GM13976 (cell line): ENCODE data around the gene GHDC.
"Not testable (repeated sequence)": the region's sequence is repeated elsewhere in the genome, so short reads cannot be mapped to it uniquely, and the experiment has no call there.

Experiments
- DNase-seq: peaks from one replicate; pipeline ENCODE4 v3.0.0; 2012; ENCODE audit warnings: low spot score
- in situ Hi-C: fragments of 300-500 bp; cut with MboI; formaldehyde crosslinking; loops from one replicate; pipeline ENCODE4 v1.12.0; 2022; ENCODE audit warnings: low sequenced_read_pairs, mixed read lengths, inconsistent platforms; ENCODE audit not compliant: unreplicated experiment
- TF ChIP-seq, protein P1 (sequence below): IDR thresholded peaks from 2 replicates; pipeline ENCODE4 v1.5.1; 2012; ENCODE audit warnings: borderline replicate concordance, mild to moderate bottlenecking; ENCODE audit not compliant: insufficient read depth; ENCODE audit errors: extremely low read depth, missing control alignments, control extremely low read depth

GHDC gene

DNA sequence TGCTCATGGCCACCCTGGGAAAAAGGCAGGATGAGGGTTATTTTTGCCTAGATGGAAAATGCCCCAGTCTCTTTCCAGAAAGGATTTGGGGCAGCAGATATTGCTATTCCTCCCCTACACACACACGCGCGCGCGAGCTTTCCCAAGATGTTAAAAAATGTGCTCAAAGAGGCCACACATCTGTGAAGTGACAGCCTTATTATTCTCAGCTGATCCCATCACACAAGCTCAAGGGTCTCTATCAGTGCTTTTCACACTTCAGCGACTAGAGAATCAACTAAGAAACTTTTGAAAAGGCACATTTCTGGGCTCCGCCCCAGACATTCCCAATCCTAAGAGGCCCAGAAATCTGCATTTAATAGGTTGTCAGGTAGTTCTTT lies 33.8 kb downstream of the GHDC start:
- TF ChIP-seq, protein P1, sequence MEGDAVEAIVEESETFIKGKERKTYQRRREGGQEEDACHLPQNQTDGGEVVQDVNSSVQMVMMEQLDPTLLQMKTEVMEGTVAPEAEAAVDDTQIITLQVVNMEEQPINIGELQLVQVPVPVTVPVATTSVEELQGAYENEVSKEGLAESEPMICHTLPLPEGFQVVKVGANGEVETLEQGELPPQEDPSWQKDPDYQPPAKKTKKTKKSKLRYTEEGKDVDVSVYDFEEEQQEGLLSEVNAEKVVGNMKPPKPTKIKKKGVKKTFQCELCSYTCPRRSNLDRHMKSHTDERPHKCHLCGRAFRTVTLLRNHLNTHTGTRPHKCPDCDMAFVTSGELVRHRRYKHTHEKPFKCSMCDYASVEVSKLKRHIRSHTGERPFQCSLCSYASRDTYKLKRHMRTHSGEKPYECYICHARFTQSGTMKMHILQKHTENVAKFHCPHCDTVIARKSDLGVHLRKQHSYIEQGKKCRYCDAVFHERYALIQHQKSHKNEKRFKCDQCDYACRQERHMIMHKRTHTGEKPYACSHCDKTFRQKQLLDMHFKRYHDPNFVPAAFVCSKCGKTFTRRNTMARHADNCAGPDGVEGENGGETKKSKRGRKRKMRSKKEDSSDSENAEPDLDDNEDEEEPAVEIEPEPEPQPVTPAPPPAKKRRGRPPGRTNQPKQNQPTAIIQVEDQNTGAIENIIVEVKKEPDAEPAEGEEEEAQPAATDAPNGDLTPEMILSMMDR, result no peak
- DNase-seq, result no peak
- in situ Hi-C loops, result no loop called here

DNA sequence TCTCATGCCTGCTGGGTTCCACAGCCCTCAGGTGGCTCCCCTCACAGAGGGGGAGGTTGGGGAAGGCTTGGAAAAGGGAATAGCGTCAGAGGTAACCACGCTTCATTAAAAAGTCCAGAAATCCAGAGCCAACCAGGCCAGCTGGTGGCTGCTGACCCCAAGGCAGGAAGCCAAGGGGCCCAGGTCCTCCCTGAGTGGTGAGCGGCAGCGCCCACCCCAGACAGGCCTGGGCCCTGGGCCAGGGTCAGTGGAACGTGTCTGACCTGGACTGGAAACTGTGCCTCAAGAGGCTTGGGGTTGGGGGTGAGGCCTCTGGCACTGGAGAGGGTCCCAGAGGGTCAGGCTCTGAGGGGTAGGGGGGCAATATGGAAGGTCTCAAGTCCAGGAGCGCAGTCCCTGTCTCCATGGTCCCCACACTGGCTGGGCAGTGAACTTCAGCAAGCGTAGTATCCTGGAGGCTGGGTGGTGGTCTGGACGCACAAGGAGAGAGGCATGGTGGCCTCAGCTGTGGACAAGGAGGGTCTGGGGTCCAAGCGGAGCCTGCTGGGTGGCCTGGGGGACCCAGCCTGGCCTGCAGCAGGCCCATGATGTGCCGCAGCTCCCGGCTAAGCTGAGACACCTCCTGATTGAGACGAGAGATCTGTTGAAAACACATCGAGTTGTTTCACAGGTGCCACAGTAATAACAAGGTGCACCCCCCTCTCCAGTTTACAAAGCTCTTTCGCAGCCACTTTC lies 34.3 kb downstream of the GHDC start:
- no peak for DNase-seq
- TF ChIP-seq, protein P1, result no peak
- in situ Hi-C loops, result no loop called here

DNA sequence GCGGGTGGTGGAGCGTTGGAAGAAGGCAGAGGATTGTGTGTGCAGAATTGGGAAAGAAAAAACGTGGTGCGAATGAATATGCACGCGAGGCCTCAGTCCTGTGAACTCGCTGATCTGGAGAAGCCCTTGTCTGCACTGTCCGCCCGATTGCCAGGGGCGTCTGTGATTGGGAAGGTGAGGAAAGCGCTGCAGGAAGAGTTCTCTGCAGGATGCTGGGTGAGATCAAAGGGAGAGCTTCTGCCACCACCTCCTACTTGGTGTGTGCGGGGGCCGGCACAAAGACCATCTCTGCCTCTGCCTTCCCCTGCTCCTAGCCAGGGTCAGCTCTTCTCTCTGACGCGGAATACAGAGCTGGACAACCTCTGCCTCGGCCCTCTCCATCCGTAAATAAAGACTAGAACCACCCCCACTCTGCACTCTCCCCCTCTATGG lies 38.7 kb downstream of the GHDC start:
- no peak for DNase-seq
- TF ChIP-seq, protein P1, result no peak
- in situ Hi-C loops, result no loop called here

DNA sequence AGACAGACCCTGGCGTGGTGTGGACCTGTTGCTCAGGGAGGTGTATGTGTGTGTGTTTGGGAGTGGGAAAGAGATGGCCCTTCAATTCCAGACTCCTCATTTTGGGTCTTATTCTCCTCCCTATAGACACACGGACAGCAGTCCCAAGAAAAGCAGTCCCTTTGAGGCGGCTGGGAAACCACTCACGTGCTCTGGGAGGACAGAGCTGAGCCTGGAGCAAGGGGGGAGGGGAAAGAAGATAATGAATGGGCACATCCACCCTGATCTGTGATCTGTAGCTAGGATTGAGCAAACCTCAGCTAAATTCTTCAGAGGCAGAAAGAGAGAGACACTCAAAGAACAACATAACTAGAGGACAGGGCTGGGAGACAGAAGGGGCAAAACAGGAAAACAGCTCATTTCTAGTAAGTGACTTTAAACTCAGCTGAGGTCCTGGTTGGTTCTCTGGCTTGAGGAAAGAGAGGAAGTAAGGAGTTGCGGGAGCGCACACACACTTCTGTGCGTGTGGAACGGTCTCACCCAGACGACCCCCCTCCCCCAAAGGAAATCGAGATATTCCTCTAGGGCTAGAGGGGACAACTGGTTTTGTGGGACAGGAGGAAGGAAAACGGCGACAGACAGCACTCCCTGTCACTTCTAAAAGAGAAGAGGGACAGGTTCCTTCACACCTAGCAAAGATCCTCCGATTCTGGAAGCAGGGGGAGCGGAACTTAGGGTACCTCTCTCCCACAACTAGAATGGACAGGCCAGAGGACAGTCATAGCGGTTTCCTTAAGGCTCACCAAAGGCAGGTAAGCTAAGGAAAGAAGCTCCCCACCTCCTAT lies 40.2 kb downstream of the GHDC start:
- in situ Hi-C loops, result no loop called here
- TF ChIP-seq, protein P1, result no peak
- no peak for DNase-seq

DNA sequence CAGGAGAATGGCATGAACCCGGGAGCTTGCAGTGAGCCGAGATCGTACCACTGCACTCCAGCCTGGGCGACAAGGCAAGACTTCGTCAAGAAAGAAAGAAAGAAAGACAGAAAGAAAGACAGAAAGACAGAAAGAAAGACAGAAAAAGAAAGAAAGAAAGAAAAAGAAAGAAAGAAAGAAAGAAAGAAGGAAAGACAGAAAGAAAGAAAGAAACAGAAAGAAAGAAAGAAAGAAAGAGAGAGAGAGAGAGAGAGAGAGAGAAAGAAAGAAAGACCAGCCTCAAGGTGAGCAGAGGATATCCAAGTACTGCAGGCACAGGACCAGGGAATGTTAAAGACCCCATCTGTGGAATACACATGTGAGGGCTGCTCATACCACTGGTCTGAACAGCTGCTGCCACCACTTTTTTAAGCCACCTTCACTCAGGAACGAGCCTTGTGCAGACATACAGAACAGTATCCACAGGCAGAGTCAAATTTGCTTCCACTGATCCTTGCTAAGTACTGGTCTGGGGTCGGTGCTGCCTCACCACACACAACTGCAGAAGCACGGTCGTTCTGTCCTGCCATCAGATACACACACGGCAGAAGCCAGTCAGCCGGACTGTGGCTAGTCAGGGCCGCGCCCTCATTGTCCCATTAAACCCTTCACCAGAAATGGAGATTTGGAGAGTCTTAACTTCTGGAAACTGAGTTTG lies 47.2 kb downstream of the GHDC start:
- TF ChIP-seq, protein P1, result no peak
- no peak for DNase-seq
- in situ Hi-C loops, result no loop called here

DNA sequence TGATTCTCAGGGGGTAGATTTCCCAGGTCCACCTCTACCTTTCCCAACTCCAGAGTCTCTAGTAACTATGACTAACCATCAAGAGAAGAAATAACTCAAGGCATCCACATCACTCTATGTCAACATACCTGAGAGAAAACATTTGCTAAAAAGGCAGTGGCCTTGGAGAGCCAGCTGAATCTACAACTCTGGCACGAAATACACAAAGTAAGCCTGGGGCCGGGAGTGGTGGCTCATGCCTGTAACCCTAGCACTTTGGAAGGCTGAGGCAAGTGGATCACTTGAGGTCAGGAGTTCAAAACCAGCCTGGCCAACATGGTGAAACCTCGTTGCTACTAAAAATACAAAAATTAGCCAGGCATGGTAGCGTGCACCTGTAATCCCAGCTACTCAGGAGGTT lies 51.2 kb downstream of the GHDC start:
- in situ Hi-C loops, DNase-seq: not testable (repeated sequence)
